AG09319 (cell line): ENCODE data around the gene DUSP9.

Experiments used
- DNase-seq: peaks from one replicate; pipeline ENCODE4 v3.0.0-alpha.2; 2010; ENCODE audit warnings: low read depth; ENCODE audit errors: extremely low read depth
- CTCF ChIP-seq: IDR thresholded peaks from 2 replicates; pipeline ENCODE4 v1.5.1; 2011; ENCODE audit warnings: low read depth, mild to moderate bottlenecking, inconsistent platforms, low read length, moderate library complexity

The DUSP9 gene

DNA sequence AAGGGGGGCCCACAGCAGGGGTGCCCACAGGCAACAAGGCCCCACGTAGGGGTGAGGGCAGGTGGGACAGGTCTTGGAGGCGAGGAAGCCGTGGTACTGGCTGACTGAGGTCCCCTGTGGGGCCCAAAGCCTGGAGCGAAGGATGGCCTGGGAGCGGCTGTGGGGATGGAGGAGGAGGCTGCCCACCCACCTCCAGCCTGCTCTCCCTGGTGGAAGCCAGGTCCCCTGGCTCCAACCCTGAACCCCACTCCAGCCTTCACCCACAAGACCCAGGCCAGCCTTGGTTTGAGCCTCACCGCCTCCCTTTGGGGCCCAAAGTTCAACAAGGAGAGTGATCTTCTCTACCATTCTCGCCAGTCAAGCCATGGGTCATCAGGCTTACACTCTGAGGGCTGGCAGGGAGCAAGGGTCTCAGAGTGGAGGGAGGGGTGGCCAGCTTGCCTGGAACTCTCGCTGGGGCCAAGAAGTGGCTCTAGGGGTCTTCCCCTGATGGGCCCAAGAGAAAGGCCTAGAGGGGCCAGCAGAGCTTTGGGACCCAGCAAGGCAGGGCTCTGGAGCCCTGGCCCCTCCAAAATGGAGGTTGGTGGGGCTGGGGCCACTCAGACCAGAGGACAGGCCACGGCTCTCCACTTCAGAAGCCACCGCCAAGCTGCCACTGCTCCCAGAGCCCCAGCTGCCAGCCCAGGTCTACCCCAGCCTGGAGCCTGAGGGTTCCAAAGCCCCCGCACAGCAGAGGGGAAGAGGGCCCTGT lies 21.6 kb downstream of the DUSP9 start:
- no peak for TF ChIP-seq CTCF
- DNase-seq = no peak

- DNase-seq = no peak
- peak; percentile 72 for TF ChIP-seq CTCF
These were observed 22.3 kb downstream of the DUSP9 start for GRCh38 chrX:153669174-153669890.

- DNase-seq = no peak
These were observed 23.1 kb downstream of the DUSP9 start for GRCh38 chrX:153669901-153670731.

GRCh38 chrX:153670748-153671588 lies 24.0 kb downstream of the DUSP9 start:
- DNase-seq = no peak
- no peak for TF ChIP-seq CTCF

More at GRCh38 chrX:153669901-153670731, 23.1 kb downstream of the DUSP9 start:
- TF ChIP-seq CTCF = no peak

- no peak for DNase-seq
- TF ChIP-seq CTCF = no peak
These were observed 24.9 kb downstream of the DUSP9 start for GRCh38 chrX:153671589-153672530.
